ENCODE data around the gene MYOT.
A peak's percentile ranks its signal among the peaks of the same experiment; 100 is the strongest.
"Not testable (repeated sequence)": the region's sequence is repeated elsewhere in the genome, so short reads cannot be mapped to it uniquely, and the experiment has no call there.

MYOT gene

DNA sequence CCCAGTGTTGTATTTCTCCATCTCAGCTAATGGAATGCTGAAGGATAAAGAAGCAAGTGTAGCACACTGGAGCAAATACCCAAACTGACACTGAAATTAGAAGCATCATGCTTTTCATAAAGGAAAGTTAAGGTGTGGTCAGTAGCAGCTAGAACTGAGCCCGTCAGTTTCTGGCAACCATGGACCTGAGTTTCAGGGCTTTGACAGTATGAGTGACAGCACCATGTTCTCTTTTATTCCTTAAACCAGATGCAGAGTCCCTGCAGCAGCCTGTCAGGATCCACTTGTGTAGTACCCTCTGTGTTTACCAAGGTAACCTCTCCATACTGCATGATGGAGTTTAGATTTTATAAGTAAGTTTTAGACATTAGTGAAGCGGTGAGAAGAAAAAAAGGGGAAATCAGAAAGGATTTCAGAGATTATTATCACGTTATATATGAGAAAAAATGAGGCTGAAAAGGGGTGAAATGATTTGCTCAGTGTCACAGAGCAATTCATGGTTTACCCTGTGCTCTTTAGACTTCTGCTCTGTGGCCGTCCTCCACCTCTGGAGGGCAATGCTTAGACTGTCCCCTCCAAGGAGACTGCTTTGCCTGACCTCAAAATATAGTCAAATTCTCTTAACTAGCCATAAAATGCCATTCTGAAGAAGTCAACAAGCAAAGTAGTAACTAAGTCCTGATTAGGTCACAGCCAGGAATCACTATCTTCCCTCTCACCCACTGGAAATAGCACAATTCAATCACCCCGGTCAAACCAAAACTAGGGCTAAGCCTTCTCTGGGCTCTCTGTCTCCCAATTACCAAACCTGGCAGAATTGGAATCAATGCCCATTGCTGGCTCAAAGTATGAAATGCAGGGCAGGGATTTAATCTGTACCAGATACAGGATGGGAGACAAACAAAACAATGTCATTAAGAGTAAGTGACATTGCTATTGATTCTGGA is 10.5 kb upstream of the MYOT start:
- no peak for DNase-seq

DNA sequence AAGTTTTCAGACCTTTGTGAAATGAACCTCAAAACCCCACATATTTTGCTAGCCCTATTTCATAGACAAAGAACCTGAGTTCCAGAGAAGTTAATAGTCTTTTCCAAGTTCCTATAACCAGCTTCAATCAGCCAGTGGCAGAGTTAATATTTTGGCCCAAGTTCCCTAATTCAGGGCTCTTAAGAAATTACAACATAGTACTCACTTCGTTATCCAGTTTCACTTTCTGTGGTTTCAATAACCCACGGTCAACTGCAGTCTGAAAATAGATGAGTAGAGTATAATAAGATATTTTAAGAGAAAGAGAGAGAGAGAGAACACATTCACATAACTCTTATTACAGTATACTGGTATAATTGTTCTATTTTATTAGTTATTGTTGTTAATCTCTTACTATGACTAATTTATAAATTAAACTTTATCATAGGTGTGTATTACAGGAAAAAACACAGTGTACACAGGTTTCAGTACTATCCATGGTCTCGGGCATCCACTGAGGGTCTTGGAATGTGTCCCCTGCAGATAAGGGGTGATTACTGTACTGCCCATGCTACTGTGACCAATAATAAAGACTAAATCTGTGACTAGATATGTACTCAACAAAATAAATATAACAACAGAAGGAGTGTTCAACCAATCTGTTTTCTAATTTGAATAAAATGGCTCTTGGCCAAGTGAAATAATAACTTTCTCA is 9.3 kb upstream of the MYOT start:
- peak; percentile 76 to 77 for DNase-seq

DNA sequence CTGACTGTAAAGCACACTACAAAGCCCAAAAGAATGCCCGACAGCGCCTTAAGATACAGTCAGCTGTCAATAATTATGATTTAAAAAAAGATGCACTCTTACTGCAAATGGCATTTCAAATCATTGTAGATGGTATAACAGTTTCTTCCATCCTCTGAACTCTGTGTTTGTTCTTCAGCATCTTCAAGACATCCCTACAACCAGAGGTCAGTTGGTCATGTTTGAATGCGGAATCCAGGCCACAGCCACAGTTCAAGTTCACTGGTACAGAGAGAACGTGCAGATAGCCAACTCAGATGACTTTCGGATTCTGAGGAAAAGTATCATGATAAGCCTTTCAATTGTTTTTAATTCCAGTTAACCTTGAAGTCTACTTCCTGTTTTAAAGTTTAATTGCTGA is 8.7 kb upstream of the MYOT start:
- no peak for DNase-seq

DNA sequence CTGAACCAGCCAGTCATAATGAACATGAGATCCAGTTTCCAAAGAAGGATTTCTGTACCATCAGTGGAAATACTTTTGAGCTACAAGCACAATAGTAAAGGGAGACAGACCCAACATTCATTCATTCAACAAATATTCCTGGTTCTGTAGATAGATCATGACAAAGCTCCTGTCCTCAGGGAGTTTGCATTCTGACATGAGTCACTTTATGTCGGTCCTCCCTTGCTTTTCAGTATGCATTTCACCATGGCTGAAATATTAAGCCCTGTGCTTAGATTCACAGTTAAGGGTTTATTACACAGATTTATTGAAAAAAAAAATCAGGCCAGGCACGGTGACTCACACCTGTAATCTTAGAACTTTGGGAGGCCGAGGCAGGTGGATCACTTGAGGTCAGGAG is 5.4 kb upstream of the MYOT start:
- DNase-seq, result no peak

DNA sequence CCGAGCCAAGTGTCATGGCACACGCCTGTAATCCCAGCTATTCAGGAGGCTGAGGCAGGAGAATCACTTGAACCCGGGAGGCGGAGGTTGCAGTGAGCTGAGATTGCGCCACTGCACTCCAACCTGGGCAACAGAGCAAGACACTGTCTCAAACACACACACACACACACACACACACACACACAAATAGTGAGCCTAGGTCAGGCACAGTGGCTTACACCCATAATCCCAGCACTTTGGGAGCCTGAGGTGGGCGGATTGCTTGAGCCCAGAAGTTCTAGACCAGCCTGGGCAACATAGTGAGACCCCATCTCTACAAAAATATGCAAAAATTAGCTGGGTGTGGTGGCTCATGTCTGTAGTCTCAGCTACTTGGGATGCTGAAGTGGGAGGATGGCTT is 4.0 kb upstream of the MYOT start:
- not testable (repeated sequence) for DNase-seq

DNA sequence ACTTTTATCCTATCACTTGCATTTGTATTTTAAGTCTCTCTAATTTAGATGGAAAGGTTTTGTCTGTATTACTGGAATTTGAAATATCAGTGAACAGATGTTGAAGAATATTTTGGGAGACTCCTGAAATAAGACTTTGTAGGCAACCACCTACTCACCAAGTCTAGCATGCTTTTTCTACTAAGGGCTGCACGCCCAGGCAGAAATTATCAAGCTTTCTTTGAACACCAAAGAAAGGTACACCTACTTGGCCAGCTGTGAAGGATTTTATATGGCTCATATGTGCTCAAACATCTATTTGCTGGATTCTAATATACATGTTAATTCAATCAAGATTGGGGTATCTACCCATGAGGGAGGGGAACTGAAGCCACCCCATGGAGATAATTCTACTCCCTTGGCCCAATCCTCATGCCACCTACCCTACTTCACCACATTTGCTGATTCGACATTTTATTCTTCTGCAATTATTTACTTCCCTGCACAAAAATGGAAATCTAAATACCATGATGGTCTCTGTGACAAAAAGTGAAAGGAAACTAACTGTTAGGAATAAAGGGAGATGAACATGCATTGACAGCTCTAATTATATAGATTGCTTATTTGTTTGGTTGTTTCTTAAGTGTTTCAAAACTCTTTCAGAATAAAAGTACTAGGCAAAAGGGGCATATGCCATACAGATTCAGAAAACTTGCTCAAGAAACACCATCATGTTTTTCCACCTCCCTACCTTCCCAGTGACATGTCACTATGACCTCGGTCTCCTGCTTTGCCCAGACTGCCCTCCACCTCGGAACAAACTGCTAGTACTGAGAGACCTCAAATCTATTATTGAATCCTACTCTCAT is 895 bp upstream of the MYOT start:
- no peak for DNase-seq

DNA sequence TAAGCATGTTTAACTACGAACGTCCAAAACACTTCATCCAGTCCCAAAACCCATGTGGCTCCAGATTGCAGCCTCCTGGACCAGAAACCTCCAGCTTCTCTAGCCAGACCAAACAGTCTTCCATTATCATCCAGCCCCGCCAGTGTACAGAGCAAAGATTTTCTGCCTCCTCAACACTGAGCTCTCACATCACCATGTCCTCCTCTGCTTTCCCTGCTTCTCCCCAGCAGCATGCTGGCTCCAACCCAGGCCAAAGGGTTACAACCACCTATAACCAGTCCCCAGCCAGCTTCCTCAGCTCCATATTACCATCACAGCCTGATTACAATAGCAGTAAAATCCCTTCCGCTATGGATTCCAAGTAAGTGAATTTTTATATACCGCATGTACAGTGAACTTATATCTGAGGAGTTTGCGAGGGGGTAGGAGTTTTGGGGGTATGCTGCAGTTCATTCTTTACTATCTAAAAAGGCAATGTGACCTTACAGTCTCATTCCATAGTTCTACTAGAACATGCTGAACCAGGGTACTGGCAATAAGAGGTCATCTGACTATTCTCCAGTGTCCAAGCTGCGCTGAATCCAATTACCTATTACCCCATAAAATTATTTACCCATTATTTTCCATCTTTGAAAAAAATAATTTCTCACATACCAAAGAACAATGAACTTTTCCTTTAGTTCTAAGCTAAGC is 3.1 kb downstream of the MYOT start:
- DNase-seq, result no peak

DNA sequence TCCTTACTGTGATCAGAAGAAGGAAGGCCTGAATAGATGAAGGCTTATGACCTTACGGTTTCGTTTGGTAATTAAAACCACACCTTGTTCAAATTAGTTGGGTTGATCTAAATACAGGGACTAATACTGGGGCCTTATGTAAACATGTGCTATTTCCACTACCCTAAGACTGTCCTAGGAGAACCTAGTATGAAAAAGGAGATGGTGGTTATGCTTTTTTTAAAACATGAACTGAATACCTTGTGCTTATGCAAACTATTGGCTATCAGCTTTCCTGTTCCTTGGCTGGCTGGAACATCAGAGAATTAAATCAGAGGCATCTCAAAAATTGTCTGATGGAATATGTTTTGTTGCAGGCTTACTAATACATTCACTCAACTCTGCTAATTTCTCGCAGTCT is 3.9 kb downstream of the MYOT start:
- DNase-seq, result no peak

DNA sequence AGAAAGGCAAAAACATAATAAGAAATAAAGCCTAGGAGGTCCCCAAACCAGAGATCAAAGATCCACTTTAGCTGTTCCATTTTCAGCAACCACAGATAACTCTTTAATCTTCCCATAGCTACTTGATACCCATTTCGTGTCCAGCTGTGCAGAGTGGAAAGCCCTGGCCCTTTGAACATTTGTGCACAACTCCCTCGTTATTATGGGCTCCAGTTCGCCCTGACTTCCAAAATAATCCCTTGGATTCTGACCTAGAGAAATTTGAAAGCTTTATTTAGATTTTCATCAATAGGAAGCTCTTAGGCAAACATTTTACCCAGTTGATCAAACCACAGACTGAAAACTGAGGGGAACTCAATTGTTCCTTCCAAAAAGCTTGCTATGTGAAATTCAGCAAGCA is 4.8 kb downstream of the MYOT start:
- no peak for DNase-seq

DNA sequence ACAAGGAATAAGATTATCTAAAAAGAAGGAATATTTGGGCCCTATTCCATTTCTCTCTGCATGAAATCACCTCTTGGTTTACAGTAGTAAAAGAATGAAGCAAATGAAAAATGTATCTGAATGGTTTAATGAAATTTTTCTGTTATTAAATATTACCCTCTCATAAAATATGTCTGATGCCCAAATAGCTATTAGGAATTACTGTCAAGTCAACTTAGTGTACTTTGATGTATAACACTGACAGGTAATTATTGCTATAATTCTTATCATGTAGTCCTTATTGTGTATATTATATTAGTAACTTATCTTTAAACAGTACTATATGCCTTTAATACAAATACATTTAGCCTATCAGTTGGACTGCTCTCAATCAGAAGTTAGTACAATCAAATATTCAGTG is 8.4 kb downstream of the MYOT start:
- no peak for DNase-seq

DNA sequence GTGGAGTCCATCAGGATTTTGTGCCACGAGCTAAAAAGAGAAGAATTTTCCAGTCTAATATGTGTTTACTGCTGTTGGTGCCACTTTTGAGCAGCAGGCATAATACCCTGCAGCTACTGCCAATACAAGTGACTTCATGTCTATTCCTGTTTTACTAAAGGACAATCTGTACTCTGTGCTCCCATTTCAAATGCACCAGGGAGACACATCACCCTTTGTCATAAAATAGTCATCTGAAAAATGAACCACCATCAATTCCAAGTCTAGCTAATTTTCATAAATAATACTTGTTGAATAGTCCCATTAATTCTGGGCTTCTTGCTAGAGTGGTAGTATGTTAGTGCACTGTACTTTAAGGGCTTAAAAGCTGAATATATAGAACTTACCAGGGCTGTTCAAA is 12.7 kb downstream of the MYOT start:
- no peak for DNase-seq

DNA sequence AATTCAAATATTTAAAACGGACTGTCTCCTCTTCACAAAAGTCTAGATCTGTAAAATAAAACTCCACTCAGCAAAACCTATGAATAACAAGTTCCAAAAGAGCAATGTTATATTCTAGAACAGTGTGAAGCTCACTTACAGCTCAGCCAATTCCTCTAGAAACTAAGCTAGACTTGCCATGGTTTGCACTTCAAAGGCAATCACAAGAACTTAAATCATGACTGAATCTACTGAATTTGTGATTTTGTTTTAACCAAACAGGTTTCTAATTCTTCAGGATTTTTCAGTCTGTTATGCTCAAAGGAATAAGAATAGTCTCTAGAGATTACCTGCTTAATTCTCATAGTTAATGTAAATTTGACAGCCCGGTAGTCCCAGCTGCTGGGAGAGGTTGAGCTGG is 20.2 kb downstream of the MYOT start:
- DNase-seq, result no peak

DNA sequence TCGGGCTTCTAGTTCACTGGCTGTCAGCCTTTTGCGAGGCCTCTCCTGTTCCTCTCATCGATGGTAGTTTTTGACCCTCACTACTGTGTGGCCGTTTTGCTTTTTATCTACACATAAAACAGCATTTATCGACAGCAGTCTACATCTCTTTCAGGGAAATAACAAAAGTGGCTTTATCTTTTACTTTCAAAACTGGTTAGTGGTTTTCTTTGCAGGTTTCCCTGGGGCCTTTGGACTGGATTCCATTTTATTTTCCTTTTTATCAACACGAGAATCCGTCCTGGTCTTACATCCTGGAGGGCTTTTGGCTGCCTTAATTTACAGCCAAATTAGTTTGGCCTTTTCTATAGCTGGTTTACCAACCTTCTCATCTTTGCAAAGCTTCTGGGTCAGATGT is 20.8 kb downstream of the MYOT start:
- DNase-seq, result no peak

DNA sequence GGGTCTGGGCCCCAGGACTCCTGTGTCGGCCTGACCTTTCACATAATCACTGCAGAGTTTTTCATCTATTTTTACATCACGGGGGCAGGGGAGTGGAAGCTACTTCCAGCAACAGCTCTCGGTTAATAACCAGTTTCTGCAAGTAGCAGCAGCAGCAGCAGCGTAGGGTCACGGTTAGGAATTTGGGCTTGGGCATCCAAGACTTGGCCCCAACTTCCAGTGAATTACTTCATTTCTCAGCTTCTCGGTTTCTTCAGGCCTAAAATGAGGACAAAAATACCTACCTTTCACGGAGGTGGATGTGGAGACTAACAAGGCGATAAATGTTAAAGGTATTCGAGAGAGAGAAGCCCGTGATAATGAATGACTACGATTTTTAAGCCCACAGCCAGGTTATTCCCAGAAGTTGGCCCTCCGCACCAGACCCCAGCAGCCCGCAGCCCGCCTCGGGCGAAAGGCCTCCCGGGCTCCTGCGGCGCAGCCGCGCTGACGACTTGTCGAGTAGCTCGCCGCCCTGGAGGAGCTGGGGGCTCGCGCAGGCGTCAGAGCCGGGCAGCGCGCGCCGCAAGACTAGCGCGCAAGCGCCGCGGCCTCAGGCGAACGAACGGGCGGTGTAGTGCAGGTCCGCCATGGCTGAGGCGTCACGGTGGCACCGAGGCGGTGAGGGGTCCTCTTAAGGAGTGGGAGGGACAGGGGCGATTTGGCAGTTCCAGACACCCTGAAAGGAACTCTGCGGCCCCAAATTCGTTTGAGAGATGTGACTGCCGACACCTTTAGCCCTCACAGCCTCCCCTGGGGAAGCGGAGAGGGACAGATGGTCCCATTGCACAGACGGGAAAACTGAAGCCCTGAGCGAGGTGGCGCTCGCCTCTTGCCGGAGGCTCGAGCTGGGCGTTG is 21.5 kb downstream of the MYOT start, which contains the start of gene PKD2L2:
Gene PKD2L2 (plus strand): TSS at position 595 of the 897 bp plus-strand sequence. CDS start 35 bp downstream, at position 630.
- peak; percentile 75 to 77 for DNase-seq

DNA sequence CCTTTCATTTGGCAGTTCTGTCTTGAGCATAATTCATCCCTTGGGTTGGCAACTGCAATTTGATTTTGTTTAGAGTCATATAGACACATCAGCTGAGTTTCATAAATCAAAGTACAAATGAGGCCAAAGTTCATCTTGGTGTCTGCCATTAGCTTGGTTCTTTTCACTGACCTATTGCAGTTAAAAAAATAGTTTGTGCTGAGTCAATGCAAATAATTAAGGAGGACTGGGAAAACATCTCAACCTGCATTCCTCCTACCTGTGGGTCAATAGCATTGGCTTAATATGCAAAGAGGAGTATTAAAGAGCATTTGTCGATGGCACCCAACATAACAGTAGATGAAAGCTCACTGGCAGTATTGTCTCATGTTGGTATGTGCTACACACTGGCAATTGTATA is 23.2 kb downstream of the MYOT start:
- no peak for DNase-seq

DNA sequence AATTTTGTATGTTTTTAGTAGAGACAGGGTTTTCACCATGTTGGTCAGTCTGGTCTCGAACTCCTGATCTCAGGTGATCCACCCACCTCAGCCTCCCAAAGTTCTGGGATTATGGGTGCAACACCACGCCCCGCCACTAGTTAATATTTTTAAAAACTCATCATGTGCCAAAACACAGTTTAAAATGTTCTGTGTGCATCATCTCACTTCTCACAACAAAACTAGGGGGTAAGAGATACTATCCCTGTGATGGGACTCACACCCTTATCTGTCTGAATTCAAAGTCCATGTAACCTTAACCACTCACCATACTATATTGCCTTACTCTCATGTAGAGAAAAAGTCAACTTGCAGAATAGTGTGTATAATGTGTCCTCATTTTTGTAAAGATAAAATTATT is 24.2 kb downstream of the MYOT start:
- DNase-seq, result no peak

DNA sequence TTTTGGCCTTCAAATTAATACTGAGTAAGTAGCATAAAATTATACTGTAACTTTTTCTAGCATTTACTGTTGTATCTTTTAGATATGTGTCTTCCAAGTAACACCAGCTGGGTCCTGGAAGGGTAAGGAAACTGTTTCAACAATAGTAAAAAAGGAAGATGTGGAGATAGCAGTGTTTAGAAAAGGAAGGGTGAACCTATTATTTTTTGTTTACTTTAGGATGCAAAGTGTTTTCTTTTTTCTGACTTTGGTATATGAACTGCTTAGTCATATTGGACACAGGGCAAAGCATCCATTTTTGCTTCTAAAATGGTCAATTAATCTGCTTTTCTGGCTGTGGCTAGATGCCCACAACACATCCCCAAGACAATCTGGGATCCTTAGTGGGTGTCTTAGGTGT is 26.9 kb downstream of the MYOT start:
- DNase-seq, result no peak

DNA sequence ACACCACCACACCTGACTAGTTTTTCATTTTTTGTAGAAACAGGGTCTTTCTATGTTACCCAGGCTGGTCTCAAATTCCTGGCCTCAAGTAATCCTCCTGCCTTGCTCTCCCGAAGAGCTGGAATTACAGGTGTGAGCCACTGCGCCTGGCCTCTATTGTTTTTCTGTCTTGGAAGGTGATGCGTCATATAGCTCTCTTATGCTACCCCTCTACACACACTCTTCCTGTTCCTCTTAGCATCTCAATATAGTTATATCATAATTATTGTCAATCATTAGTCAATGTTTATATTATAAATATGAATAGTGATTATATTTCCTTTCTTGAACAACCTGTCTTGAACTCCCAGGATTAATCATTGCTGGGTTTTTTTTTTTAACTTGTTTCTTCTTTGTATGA is 28.9 kb downstream of the MYOT start:
- DNase-seq, result no peak

DNA sequence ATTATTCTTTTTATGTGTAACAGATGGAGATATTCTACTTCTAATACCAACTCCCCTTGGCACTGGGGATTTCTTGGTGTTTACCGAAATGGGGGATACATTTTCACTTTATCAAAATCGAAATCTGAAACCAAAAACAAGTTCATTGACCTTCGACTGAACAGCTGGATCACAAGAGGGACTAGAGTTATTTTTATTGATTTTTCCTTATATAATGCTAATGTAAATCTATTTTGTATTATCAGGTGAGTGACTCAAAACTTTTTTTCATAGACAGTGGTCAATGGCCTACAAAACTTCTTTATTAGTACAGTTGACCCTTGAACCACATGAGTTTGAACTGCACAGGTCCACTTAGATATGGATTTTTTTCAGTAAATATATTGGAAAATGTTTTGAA is 31.8 kb downstream of the MYOT start:
- DNase-seq, result no peak

DNA sequence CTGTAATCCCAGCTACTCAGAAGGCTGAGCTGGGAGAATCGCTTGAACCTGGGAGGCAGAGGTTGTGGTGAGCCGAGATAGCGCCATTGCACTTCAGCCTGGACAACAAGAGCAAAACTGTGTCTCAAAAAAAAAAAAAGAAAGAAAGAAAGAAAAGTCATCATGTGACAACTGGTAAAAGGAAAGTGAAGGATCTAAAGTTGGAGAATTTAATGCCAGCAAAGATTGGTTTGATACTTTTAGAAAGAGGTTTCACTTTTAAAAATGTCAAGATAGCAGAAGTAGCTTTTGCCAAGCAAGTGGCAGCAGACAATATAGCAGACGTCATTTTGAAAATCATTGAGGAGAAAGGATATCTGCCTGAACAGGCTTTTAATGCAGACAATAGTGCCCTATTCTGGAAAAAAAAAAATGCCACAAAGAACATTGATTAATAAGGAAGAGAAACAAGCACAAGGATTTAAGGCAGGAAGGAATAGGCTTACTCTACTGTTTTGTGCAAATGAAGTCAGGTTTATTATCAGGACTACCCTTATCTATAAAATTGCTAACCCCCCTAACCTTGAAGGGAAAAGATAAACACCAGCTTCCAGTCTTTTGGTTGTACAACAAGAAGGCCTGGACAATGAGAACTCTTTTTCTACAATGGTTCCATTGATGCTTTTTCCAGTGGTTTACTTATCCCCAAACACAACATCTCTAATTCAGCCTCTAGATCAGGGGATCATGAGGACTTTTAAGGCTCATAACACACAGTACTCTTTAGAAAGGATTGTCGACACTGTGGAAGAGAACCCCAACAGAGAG is 33.6 kb downstream of the MYOT start:
- DNase-seq, result peak in 1 of 2 donors; percentile 7

Data from inflammatory macrophage treated with lipopolysaccharide for 1 hour (primary cell).